ENCODE results near the gene TNNT3.

DNA sequence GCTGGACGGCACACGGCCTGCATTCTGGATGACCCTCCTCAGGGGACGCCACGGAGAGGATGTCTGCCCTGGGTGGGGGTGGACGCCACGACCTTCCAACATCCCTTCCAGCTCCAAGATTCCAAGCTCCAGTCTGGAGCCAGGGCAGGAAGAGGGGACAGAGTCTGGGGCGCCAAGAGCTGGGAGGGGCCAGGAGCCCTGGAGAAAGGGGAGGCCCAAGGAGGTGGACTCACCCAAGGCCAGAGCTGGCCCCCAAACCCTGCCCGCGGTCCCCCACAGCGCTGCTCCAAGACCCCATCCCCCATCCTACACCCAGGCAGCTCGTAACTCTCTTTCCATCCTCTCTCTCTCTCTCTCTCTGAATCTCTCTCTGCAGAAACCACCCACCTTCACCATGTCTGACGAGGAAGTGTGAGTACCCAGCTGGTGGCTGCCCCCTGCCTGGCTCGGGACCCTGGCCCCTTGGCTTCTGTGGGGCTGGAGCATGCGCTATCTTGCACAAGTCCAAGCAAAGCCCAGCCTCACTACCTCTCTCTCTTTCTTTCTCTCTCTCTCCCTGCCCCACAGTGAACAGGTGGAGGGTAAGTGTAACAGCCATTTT lies 3.1 kb downstream of the TNNT3 start:
- TF ChIP-seq SP1 (IDR thresholded peaks at IDR 0.05; ENCODE audit: low read depth): no peak
- TF ChIP-seq, protein P1, sequence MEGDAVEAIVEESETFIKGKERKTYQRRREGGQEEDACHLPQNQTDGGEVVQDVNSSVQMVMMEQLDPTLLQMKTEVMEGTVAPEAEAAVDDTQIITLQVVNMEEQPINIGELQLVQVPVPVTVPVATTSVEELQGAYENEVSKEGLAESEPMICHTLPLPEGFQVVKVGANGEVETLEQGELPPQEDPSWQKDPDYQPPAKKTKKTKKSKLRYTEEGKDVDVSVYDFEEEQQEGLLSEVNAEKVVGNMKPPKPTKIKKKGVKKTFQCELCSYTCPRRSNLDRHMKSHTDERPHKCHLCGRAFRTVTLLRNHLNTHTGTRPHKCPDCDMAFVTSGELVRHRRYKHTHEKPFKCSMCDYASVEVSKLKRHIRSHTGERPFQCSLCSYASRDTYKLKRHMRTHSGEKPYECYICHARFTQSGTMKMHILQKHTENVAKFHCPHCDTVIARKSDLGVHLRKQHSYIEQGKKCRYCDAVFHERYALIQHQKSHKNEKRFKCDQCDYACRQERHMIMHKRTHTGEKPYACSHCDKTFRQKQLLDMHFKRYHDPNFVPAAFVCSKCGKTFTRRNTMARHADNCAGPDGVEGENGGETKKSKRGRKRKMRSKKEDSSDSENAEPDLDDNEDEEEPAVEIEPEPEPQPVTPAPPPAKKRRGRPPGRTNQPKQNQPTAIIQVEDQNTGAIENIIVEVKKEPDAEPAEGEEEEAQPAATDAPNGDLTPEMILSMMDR (IDR thresholded peaks at IDR 0.05 in 2 of 3, conservative IDR thresholded peaks at IDR 0.05 in 1 of 3; ENCODE audit: borderline replicate concordance in 1 of 3, insufficient read depth in 1 of 3, low read depth in 2 of 3, low read length in 2 of 3): no peak
- TF ChIP-seq EGR1 (IDR thresholded peaks at IDR 0.05; ENCODE audit: low read depth): no peak
- no peak for TF ChIP-seq POLR2A (IDR thresholded peaks at IDR 0.05; ENCODE audit: borderline replicate concordance, extremely low read depth, insufficient read depth, insufficient read length)
- no peak for TF ChIP-seq ZNF274 (IDR thresholded peaks at IDR 0.05; ENCODE audit: low read depth, low read length)
